GM21576 (cell line): ENCODE results near the gene PTPRN2.

Source experiments
- ATAC-seq: cut with Tn5 transposase; IDR thresholded peaks from one replicate; pipeline ENCODE4 v1.9.1; 2021; ENCODE audit warnings: mild to moderate bottlenecking, moderate library complexity; ENCODE audit not compliant: unreplicated experiment

PTPRN2 gene

DNA sequence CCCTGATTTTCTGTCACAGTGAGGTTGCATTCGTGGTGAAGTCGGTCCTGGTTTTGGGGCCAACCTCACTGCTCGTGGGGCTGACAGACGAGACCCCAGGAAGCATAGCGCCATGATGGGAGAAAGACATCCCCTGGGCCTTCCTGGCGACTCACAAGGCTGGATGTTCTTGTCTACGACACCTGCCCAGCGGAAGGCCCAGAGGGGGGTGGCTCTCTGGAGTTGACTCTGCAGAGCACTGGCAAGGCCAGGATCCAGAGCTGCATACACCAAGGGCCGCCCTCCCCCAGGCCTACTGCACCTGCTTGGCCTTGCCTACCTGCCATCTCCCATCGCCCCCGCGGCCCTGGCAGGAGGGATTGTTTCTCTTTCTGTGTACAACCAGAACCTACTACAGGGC is 608.9 kb downstream of the PTPRN2 start:
- ATAC-seq: no peak

DNA sequence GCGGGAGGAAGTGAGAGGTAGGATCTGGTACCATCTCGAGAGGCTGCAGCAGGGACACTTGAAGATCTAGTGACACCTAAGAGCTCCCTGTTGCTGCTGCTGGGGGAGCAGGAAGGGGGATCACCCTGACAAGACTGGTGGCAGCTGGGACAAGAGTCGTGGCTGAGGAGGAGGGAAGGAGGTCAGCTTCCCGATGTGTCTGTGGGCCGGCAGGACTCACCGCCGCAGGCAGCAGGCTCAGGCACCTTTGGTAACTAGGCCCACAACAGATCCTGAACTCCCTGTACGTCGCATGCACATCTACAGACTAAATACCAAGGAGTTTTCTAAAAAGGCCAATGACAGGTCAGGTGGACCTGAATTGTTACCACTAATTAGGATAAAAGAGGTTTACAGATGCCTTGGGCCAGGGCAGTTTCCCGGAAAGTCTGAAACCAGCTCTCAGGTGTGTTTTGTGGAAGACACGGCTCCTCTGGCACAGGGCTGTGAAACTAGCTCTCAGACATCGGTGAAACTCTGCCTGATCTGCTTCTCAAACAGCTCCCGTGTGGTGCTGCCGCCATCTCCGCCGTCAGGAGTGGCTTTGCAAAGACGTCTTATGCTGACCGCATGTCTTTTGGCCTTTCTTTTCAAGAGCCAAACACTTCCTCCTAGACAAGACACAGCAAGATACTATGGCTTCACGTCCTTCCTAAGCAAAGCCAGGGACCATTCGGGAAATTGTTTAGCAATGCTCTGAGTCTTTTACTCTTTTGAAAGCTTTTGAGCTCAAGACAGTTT is 609.7 kb downstream of the PTPRN2 start:
- no peak for ATAC-seq

GRCh38 chr7:157977306-157977705 is 610.3 kb downstream of the PTPRN2 start:
- ATAC-seq: no peak

DNA sequence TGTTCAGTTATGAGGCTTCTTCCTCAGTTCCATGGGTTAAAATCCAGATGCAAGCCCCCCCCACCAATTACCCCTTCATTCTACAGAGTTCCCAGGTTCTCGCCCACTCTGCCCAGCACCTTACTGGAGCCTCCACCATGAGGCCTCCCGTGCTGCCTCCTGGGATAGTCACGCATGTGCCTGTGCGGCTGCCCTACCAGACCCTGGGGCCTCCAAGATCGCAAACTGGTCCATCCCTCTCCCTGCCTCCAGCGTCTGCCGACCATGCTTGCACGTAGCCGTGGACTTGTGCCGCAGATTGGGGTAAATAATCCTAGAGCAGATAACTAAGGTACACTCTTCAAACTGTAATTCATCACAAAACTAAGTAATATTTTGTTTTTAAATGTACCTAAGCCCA is 611.2 kb downstream of the PTPRN2 start:
- no peak for ATAC-seq

GRCh38 chr7:157975401-157976372 is 611.9 kb downstream of the PTPRN2 start:
- ATAC-seq: no peak

- ATAC-seq: no peak
Measured at GRCh38 chr7:157974678-157975230, 612.9 kb downstream of the PTPRN2 start.

- no peak for ATAC-seq
Measured at GRCh38 chr7:157973971-157974677, 613.5 kb downstream of the PTPRN2 start.

GRCh38 chr7:157972914-157973313 is 614.7 kb downstream of the PTPRN2 start:
- ATAC-seq: no peak

DNA sequence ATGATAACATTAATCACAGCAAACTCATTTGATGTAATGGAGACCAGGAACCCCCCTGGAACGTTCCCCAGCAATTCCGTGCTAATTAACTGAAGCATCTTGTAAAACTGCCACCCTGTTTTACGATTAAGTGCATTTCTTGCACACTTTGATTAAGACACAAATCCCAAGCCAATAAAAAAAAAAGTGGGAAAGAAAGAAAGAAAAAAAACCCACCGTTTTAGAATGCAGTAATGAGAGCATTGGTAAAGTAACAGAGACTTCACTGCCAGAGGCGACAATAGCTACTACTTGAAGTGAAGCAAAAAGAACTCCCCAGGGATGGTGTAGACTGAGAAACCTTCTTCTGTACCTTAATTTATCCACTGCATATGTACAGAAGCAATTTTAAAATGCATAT is 616.1 kb downstream of the PTPRN2 start:
- no peak for ATAC-seq

DNA sequence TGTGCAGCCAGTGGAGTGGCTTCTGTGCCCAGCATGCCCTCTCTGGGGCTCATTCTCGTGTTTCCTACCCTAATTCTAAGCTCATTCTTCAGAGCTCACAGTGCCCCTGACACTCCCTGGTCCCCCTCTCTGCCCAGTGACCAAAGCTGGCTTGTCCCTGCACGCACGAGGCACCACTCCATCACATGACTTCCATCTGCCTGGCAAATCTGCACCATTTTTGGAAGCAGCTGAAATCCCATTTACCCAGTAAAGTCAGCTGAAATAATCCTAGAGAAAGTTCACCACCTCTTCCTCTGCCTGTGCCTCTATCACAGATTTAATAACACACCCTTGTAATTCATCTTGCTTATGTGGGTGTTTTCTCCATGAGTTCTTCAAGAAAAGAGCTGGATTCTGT is 616.9 kb downstream of the PTPRN2 start:
- no peak for ATAC-seq

- ATAC-seq: no peak
Measured at GRCh38 chr7:157969995-157970394, 617.6 kb downstream of the PTPRN2 start.

DNA sequence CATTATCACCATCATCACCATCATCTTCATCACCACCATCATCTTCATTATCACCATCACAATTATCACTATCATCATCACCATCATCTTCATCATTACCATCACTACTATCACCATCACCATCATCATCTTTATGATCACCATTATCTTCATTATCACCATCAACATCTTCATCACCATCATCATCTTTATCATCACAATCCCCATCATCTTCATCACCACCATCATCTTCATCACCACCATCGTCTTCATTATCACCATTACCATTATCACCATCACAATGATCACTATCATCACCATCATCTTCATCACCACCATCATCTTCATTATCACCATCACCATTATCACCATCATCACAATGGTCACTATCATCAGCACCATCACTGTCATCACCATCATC is 621.1 kb downstream of the PTPRN2 start:
- ATAC-seq: no peak

GRCh38 chr7:157964521-157964920 is 623.1 kb downstream of the PTPRN2 start:
- ATAC-seq: no peak

- ATAC-seq: no peak
Measured at GRCh38 chr7:157964016-157964415, 623.6 kb downstream of the PTPRN2 start.

DNA sequence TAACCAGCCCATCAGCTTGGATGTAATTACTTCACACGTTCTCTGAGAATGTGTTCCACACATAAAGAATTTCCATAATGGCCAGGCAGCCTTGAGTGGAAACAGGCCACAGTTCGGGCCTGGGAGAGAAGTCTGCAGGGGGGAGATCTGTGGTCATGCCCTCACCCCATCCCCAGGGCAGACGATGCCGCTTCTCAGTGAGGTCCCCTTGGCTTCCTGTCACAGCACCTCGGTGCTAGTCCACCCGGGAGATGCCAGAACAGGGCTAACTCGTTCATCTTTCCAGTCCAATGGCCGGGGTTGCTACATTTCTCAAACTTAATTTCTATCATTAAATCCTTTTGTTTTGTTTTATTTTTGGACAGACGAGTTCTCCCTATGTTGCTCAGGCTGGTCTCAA is 624.1 kb downstream of the PTPRN2 start:
- ATAC-seq: no peak

DNA sequence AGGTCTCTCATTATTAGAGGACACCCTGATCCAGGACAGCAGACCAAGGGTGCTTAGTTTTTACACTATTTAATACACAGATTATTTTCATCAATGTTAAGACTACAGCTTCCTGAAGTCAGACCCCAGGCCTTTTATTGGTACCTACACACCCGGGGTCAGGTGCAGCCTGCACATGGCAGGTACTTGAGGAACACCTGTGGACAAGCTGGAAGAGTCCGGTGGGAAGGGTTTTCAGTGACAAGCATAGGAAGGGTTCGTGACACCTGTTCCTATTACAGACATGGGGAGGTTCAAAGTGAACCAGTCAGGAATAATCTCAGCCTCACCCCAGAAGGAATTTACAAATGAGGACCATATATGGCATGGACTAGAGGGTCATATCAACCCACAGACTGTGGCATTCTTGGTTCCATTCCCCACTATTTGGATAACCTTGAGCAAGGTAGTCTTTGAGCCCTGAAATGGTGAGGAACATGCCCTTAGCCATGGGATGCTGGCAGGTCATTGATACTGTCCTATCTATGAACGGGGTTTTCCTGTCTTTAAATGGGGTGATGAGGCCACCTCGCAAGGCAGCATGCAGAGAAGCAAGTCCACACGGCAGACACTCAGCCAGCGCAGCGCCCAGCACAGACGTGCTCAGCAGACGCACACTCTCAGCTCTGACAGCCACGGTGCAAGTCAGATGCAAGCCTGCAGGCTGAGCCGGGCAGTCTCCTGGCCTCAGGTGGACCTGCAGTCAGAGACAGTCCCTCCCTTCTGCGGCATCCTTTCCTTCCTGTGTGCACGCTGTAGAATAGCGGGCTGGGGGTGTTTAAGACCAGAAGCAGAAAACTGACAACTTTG is 624.9 kb downstream of the PTPRN2 start:
- ATAC-seq: no peak

- ATAC-seq: no peak
Measured at GRCh38 chr7:157961731-157962457, 625.7 kb downstream of the PTPRN2 start.

DNA sequence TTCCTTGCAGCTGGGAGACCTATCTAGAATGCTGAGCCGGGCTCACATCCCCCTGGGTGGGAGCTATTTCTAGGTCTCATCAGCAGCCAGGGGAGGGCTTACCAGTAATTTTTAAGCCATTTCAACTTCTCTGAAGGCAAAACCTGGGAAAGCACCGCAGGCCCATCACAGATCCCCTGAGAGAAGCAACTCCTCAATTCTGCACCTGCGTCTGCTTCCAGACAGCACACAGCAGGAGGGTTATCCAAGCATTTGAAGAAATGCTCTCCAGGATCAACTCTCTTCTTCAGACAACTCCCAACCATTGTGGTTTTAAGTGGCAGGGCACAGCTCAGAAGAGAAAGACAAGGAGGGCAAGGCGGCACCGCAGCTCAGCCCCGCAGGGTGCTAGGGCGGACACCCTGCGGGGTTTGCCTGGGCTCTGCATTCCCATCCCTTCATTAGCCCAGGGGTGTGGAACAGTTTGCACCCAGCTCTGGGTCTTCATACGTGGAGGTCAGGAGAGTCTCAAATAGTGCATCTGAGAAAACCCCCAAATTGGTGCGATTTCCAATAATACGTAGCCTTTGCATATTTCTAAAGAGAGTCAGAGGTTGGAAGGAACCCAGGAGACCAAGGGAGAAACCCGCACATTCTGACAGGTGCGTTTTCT is 632.1 kb downstream of the PTPRN2 start:
- no peak for ATAC-seq

DNA sequence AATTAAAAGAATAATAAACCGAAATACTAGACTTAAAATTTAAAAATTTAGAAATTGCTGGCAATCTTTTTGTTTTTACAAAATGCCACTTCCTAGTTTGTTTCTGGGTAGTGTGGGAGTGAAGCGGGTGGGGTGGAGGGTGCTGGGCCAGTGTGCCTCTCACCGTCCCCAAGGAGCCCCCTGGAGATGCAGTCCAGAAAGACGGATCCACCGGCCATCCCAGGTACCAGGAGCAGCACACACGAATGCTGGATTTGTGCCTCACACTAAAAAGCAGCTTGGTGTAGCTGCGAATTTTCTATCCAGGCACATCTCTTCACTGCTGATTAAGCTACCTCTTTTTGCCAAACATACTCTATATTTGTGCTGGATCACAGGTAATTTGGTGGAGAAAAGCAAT is 632.7 kb downstream of the PTPRN2 start:
- ATAC-seq: no peak
